Measurements from ENCODE around the gene CLDN12. TPM values are rescaled to one million over a fixed set of nuclear protein-coding genes. Genes with fewer than 3 reads are reported as not detected.

CLDN12 gene
- total and polyA plus RNA-seq, 2 of the 13 experiments (the other 11 are each of a cell fraction or from before 2014, with no cell fraction given), result 44.1 to 114 TPM

GRCh38 chr7:90403174-90404113 is at the start of gene CLDN12 (continued):
- TF ChIP-seq BCL3 (CRISPR knock-in tag; IDR thresholded peaks at IDR 0.05), result no peak; the same call in 1 of the 2 replicates
- 0 out of 2 replicates have a peak, but pooled peaks have one; percentile 30 for TF ChIP-seq CCDC6 (CRISPR knock-in tag; IDR thresholded peaks at IDR 0.05)
- TF ChIP-seq CEBPB (IDR thresholded peaks at IDR 0.05; ENCODE audit: borderline replicate concordance, low read depth, low read length), result peak; percentile 98
- no peak for TF ChIP-seq ZNF724P (CRISPR knock-in tag; IDR thresholded peaks at IDR 0.05; ENCODE audit: borderline replicate concordance)
- TF ChIP-seq ZNF773 (CRISPR knock-in tag; IDR thresholded peaks at IDR 0.05; ENCODE audit: borderline replicate concordance), result no peak
- TF ChIP-seq ZNF234 (CRISPR knock-in tag; conservative IDR thresholded peaks at IDR 0.05), result no peak
- no peak for TF ChIP-seq NCOA1 (CRISPR knock-in tag; IDR thresholded peaks at IDR 0.05)
- TF ChIP-seq ZFP36L1 (CRISPR knock-in tag; IDR thresholded peaks at IDR 0.05), result 0 out of 2 replicates have a peak, but pooled peaks have one; percentile 50
- TF ChIP-seq REST (IDR thresholded peaks at IDR 0.05; ENCODE audit: borderline replicate concordance in 1 of 2, low read depth in 1 of 2, low read length in 2 of 2), result peak in 1 of 2 experiments; percentile 27; a peak in 1 of 4 replicates
- TF ChIP-seq SNAI1 (CRISPR knock-in tag; IDR thresholded peaks at IDR 0.05; ENCODE audit: borderline replicate concordance), result 0 out of 2 replicates have a peak, but pooled peaks have one; percentile 47
- no peak for TF ChIP-seq SMARCC2 (IDR thresholded peaks at IDR 0.05)
- TF ChIP-seq ZSCAN25 (CRISPR knock-in tag; IDR thresholded peaks at IDR 0.05), result no peak
- TF ChIP-seq TMF1 (CRISPR knock-in tag; IDR thresholded peaks at IDR 0.05; ENCODE audit: low read depth), result no peak
- TF ChIP-seq ZBTB26 (CRISPR knock-in tag; IDR thresholded peaks at IDR 0.05; ENCODE audit: borderline replicate concordance), result peak; percentile 65; the same call in 1 of the 2 replicates
- peak; percentile 81 for TF ChIP-seq GABPA (IDR thresholded peaks at IDR 0.05; ENCODE audit: low read depth, low read length)
- TF ChIP-seq GABPA (CRISPR knock-in tag; IDR thresholded peaks at IDR 0.05; ENCODE audit: low read depth), result peak; percentile 96
- TF ChIP-seq ZBTB25 (CRISPR knock-in tag; IDR thresholded peaks at IDR 0.05), result peak; percentile 55
- TF ChIP-seq RFX5 (IDR thresholded peaks at IDR 0.05; ENCODE audit: low read depth, low read length), result 0 out of 2 replicates have a peak, but pooled peaks have one; percentile 44
- no peak for TF ChIP-seq ZNF296 (CRISPR knock-in tag; conservative IDR thresholded peaks at IDR 0.05)
- no peak for TF ChIP-seq ZNF644 (CRISPR knock-in tag; IDR thresholded peaks at IDR 0.05; ENCODE audit: low read depth)
- TF ChIP-seq ZNF605 (CRISPR knock-in tag; IDR thresholded peaks at IDR 0.05), result 0 out of 2 replicates have a peak, but pooled peaks have one; percentile 45
- no peak for TF ChIP-seq AGO1 (IDR thresholded peaks at IDR 0.05; ENCODE audit: low read depth, low read length, poor library complexity, severe bottlenecking)

All from HepG2 (cell line).